ENCODE results near the gene PSMF1.
"Not testable (repeated sequence)": the region's sequence is repeated elsewhere in the genome, so short reads cannot be mapped to it uniquely, and the experiment has no call there.

Gene PSMF1

DNA sequence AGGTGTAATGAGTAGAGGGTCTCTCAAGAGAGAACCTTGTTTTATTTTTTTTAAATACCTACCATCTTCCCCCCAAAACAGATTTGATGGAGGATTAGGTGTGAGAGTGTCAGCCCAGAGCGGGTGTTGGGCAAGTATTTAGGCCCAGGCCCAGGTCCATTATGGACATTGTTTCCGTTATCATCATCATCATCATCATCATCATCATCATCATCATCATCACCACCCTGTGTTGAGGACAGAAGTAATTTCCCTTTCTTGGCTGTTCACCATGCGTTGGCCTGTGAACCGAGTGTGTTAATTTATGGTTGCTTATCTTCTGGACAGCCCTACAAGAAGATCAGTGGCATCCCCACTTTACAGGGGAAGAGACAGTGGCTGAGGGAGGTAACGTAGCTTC lies 28.6 kb downstream of the PSMF1 start:
- H3K36me3 ChIP-seq (ENCODE audit: control insufficient read depth in 1 of 2, insufficient read depth in 2 of 2, low read length in 2 of 2), result peaks cover 31 to 34% of the 10 kb centered on the region in 2 donors
- H3K9me3 ChIP-seq (ENCODE audit: control insufficient read depth in 1 of 2, low read length in 2 of 2), result no peaks in the 10 kb centered on the region
- no peak overlapping the region for H3K4me3 ChIP-seq (ENCODE audit: low read depth in 1 of 2, low read length in 2 of 2)
- H3K27me3 ChIP-seq (ENCODE audit: low read depth, low read length), result no peaks in the 10 kb centered on the region
- no peaks in the 10 kb centered on the region for H3K4me1 ChIP-seq (ENCODE audit: control insufficient read depth in 1 of 2, insufficient read depth in 2 of 2, low read length in 2 of 2)
- no peak overlapping the region for H3K27ac ChIP-seq (ENCODE audit: low read length)

DNA sequence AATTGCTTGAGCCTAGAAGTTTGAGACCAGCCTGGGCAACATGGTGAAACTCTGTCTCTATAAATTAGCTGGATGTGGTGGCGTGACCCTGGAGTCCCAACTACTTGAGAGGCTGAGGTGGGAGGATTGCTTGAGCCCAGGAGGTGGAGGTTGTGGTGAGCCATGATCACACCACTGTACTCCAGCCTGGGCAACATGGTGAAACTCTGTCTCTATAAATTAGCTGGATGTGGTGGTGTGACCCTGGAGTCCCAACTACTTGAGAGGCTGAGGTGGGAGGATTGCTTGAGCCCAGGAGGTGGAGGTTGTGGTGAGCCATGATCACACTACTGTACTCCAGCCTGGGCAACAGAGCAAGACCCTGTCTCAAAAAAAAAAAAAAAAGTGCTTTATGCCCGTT lies 31.4 kb downstream of the PSMF1 start:
- H3K9me3 ChIP-seq (ENCODE audit: control insufficient read depth in 1 of 2, low read length in 2 of 2); H3K4me3 ChIP-seq (ENCODE audit: low read depth in 1 of 2, low read length in 2 of 2): not testable (repeated sequence)

DNA sequence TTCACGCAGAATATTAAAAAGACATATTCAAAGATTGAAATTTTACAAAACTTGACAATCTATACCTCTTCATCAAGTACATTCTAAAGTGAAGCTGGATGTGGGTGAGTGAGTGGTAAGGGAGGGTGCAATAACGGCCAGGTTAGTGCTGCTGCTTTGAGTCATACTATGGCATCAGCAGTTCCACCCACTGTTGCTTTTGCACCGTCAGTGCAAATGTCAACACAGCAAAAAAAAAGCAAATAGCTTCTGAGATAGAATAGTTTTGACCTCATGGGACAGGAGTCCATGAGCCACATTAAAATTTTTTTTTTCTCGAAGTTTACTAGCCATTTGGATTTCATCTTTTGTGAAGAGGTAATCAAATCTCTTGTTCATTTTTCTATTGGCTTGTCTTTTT lies 31.8 kb downstream of the PSMF1 start:
- H3K36me3 ChIP-seq (ENCODE audit: control insufficient read depth in 1 of 2, insufficient read depth in 2 of 2, low read length in 2 of 2), result peaks cover 49 to 51% of the 10 kb centered on the region in 2 donors
- no peaks in the 10 kb centered on the region for H3K4me1 ChIP-seq (ENCODE audit: control insufficient read depth in 1 of 2, insufficient read depth in 2 of 2, low read length in 2 of 2)
- no peaks in the 10 kb centered on the region for H3K9me3 ChIP-seq (ENCODE audit: control insufficient read depth in 1 of 2, low read length in 2 of 2)
- H3K4me3 ChIP-seq (ENCODE audit: low read depth in 1 of 2, low read length in 2 of 2), result no peak overlapping the region
- no peak overlapping the region for H3K27ac ChIP-seq (ENCODE audit: low read length)
- no peaks in the 10 kb centered on the region for H3K27me3 ChIP-seq (ENCODE audit: low read depth, low read length)

More for the DNA sequence above, 31.4 kb downstream of the PSMF1 start:
- H3K36me3 ChIP-seq (ENCODE audit: control insufficient read depth in 1 of 2, insufficient read depth in 2 of 2, low read length in 2 of 2), result peaks cover 47 to 49% of the 10 kb centered on the region in 2 donors
- H3K27me3 ChIP-seq (ENCODE audit: low read depth, low read length); H3K4me1 ChIP-seq (ENCODE audit: control insufficient read depth in 1 of 2, insufficient read depth in 2 of 2, low read length in 2 of 2); H3K27ac ChIP-seq (ENCODE audit: low read length): not testable (repeated sequence)

DNA sequence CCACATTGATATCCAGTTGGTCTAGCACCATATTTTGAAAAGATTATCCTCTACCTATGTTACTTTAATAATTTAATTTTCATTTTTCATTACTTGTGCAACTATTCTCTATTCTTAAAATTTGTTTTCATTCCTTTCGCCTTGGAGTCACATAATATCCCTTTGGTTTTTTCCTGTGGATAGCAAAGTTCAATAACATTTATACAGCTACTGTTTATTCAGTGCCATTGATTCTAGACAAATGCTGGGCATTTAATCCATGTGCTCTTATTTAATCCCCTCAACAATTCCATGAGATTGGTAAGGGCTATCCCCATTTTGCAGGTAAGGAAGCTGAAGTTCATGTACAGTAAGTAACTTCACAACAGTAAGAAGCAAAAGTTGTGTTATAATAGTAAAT lies 32.6 kb downstream of the PSMF1 start:
- Histone ChIP-seq H3K27ac (ENCODE audit: low read length) (no peak overlapping the region), H3K9me3 (ENCODE audit: control insufficient read depth in 1 of 2, low read length in 2 of 2) (no peaks in the 10 kb centered on the region), H3K4me3 (ENCODE audit: low read depth in 1 of 2, low read length in 2 of 2) (no peak overlapping the region), H3K36me3 (ENCODE audit: control insufficient read depth in 1 of 2, insufficient read depth in 2 of 2, low read length in 2 of 2) (peaks cover 46 to 57% of the 10 kb centered on the region in 2 donors), H3K4me1 (ENCODE audit: control insufficient read depth in 1 of 2, insufficient read depth in 2 of 2, low read length in 2 of 2) (no peaks in the 10 kb centered on the region), H3K27me3 (ENCODE audit: low read depth, low read length) (no peaks in the 10 kb centered on the region)

DNA sequence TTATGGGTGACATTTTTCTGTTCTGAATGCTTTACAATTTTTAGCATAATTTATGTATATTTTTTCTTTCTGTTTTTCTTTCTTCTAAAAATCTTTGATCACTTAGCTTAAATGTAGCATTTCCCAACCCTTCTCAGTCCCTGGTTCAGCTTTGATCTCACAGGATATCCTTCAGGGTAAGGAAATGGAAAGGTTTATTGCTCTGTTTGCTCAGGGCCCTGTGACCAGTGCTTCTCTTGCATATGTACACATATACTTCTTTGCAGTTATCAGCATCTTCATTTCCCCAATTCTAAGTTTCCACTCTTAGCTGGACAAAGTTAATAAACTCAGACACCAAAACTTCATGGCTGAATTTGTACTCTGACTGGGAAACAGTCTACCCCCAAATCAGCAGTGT lies 35.8 kb downstream of the PSMF1 start:
- Histone ChIP-seq H3K36me3 (ENCODE audit: control insufficient read depth in 1 of 2, insufficient read depth in 2 of 2, low read length in 2 of 2) (peaks cover 37 to 46% of the 10 kb centered on the region in 2 donors), H3K27me3 (ENCODE audit: low read depth, low read length) (no peaks in the 10 kb centered on the region), H3K4me1 (ENCODE audit: control insufficient read depth in 1 of 2, insufficient read depth in 2 of 2, low read length in 2 of 2) (no peaks in the 10 kb centered on the region), H3K9me3 (ENCODE audit: control insufficient read depth in 1 of 2, low read length in 2 of 2) (no peaks in the 10 kb centered on the region), H3K27ac (ENCODE audit: low read length) (no peak overlapping the region), H3K4me3 (ENCODE audit: low read depth in 1 of 2, low read length in 2 of 2) (no peak overlapping the region)

DNA sequence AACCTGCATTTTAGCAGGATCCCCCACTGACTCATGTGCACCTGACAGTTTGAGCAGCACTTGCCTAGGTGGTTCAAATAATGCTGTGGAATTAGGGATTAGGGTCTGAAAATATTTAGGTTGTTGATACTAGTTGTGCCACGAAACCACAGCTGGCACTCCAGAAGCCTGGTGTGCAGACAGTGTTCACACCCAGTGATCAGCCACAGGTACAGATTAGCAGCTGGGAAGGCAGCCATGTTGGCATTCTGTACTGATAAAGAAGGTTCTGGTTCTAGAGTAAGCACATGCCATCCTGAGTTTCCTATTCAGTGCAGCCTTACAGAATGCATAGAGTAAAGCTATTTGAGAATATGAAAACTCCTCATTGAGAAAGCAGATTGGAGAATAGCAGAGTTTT lies 36.3 kb downstream of the PSMF1 start:
- Histone ChIP-seq H3K9me3 (ENCODE audit: control insufficient read depth in 1 of 2, low read length in 2 of 2) (no peaks in the 10 kb centered on the region), H3K4me1 (ENCODE audit: control insufficient read depth in 1 of 2, insufficient read depth in 2 of 2, low read length in 2 of 2) (no peaks in the 10 kb centered on the region), H3K4me3 (ENCODE audit: low read depth in 1 of 2, low read length in 2 of 2) (no peak overlapping the region), H3K27me3 (ENCODE audit: low read depth, low read length) (no peaks in the 10 kb centered on the region), H3K27ac (ENCODE audit: low read length) (no peak overlapping the region), H3K36me3 (ENCODE audit: control insufficient read depth in 1 of 2, insufficient read depth in 2 of 2, low read length in 2 of 2) (peaks cover 37 to 46% of the 10 kb centered on the region in 2 donors)

DNA sequence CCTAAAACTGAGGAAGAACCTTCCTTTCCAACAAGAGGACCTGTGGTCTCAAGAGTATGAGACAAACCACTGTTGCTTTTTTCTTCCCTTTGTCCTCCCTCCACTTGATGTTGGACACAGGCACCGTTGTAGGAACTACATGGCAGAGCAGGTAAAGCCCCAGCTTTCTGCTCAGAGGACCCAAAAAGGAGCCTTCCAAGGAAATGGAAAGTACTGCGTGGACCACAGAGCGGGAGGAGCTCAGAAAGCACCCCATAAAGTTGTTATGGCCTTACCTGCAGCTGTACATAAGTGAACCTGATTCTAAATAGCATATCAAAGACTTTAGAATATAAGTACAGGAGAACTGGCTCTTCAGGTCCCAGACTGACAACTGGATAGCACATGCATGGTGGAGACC lies 36.9 kb downstream of the PSMF1 start:
- Histone ChIP-seq H3K36me3 (ENCODE audit: control insufficient read depth in 1 of 2, insufficient read depth in 2 of 2, low read length in 2 of 2) (peaks cover 38 to 46% of the 10 kb centered on the region in 2 donors), H3K27me3 (ENCODE audit: low read depth, low read length) (no peaks in the 10 kb centered on the region), H3K27ac (ENCODE audit: low read length) (no peak overlapping the region), H3K4me1 (ENCODE audit: control insufficient read depth in 1 of 2, insufficient read depth in 2 of 2, low read length in 2 of 2) (no peaks in the 10 kb centered on the region), H3K9me3 (ENCODE audit: control insufficient read depth in 1 of 2, low read length in 2 of 2) (no peaks in the 10 kb centered on the region), H3K4me3 (ENCODE audit: low read depth in 1 of 2, low read length in 2 of 2) (no peak overlapping the region)

DNA sequence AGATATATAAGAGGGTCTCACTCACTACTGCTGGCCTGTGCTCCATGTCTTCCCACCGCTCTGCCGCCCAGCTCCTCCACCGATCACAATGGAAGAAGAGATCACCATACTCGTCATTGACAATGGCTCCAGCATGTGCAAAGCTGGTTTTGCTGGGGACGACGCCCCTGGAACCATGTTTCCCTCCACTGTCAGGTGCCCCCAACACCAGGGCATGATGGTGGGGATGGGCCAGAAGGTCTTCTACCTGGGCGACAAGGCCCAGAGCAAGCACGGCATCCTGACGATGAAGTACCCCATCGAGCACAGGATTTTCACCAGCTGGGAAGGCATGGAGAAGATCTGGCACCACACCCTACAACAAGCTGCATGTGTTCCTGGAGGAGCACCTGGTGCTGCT lies 42.1 kb downstream of the PSMF1 start:
- Histone ChIP-seq H3K4me1 (ENCODE audit: control insufficient read depth in 1 of 2, insufficient read depth in 2 of 2, low read length in 2 of 2) (no peaks in the 10 kb centered on the region), H3K36me3 (ENCODE audit: control insufficient read depth in 1 of 2, insufficient read depth in 2 of 2, low read length in 2 of 2) (peaks cover 36 to 60% of the 10 kb centered on the region in 2 donors), H3K4me3 (ENCODE audit: low read depth in 1 of 2, low read length in 2 of 2) (no peak overlapping the region), H3K9me3 (ENCODE audit: control insufficient read depth in 1 of 2, low read length in 2 of 2) (no peaks in the 10 kb centered on the region), H3K27ac (ENCODE audit: low read length) (no peak overlapping the region), H3K27me3 (ENCODE audit: low read depth, low read length) (no peaks in the 10 kb centered on the region)

DNA sequence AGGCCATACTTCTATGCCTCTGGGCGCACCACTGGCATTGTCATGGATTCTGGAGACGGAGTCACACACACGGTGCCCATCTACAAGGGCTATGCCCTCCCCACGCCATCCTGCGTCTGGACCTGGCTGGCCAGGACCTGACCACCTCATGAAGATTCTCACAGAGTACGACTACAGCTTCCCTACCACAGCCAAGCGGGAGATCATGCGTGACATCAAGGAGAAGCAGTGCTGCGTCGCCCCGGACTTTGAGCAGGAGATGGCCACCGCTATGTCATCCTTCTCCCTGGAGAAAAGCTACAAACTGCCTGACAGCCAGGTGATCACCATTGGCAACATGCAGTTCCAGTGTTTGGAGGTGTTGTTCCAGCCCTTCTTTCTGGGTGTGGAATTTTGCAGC lies 42.6 kb downstream of the PSMF1 start:
- Histone ChIP-seq H3K27me3 (ENCODE audit: low read depth, low read length) (no peaks in the 10 kb centered on the region), H3K4me3 (ENCODE audit: low read depth in 1 of 2, low read length in 2 of 2) (no peak overlapping the region), H3K4me1 (ENCODE audit: control insufficient read depth in 1 of 2, insufficient read depth in 2 of 2, low read length in 2 of 2) (no peaks in the 10 kb centered on the region), H3K36me3 (ENCODE audit: control insufficient read depth in 1 of 2, insufficient read depth in 2 of 2, low read length in 2 of 2) (peaks cover 41 to 60% of the 10 kb centered on the region in 2 donors), H3K27ac (ENCODE audit: low read length) (no peak overlapping the region), H3K9me3 (ENCODE audit: control insufficient read depth in 1 of 2, low read length in 2 of 2) (no peaks in the 10 kb centered on the region)

DNA sequence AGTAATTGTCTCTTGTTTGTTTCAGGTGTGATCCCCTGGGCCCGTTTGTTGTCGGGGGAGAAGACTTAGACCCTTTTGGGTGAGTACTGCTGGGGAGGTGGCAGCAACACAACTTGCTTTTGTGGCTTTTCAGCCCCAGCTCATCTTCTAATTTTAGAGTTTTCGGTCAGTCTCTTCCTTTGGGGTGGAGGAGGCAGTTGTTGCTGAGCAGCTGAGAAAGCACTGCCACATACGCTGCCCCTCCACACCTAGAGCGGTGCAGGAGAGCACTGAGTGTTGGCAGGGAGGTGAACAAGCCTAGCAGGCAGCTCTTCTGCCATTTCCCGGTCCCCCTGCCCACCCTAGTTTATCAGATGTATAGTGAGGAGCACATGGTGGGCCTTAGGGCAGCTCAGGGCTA lies 44.7 kb downstream of the PSMF1 start:
- Histone ChIP-seq H3K27ac (ENCODE audit: low read length) (no peak overlapping the region), H3K4me3 (ENCODE audit: low read depth in 1 of 2, low read length in 2 of 2) (no peak overlapping the region), H3K9me3 (ENCODE audit: control insufficient read depth in 1 of 2, low read length in 2 of 2) (no peaks in the 10 kb centered on the region), H3K27me3 (ENCODE audit: low read depth, low read length) (no peaks in the 10 kb centered on the region), H3K36me3 (ENCODE audit: control insufficient read depth in 1 of 2, insufficient read depth in 2 of 2, low read length in 2 of 2) (peaks cover 61 to 73% of the 10 kb centered on the region in 2 donors), H3K4me1 (ENCODE audit: control insufficient read depth in 1 of 2, insufficient read depth in 2 of 2, low read length in 2 of 2) (no peaks in the 10 kb centered on the region)

DNA sequence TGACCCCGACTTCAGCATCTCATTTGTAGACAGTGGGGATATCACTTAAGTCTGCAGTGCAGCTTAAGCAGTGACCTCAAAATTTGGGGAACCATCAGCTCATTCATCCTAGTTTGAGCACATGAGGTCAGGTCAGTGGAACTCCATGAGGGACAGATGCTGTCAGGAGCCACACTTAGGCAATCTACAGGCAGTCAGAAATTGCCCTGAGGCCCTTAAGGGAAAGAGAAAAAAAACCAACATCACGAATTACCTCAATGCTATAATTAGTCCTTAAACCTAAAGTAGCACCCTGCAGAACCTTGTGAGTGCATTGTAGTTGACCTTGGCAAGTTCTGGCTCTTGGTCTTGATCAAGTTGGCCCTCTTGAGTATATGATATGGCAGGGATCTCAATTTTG lies 45.3 kb downstream of the PSMF1 start:
- Histone ChIP-seq H3K27me3 (ENCODE audit: low read depth, low read length) (no peaks in the 10 kb centered on the region), H3K4me1 (ENCODE audit: control insufficient read depth in 1 of 2, insufficient read depth in 2 of 2, low read length in 2 of 2) (no peaks in the 10 kb centered on the region), H3K27ac (ENCODE audit: low read length) (no peak overlapping the region), H3K36me3 (ENCODE audit: control insufficient read depth in 1 of 2, insufficient read depth in 2 of 2, low read length in 2 of 2) (peaks cover 63 to 75% of the 10 kb centered on the region in 2 donors), H3K4me3 (ENCODE audit: low read depth in 1 of 2, low read length in 2 of 2) (no peak overlapping the region), H3K9me3 (ENCODE audit: control insufficient read depth in 1 of 2, low read length in 2 of 2) (no peaks in the 10 kb centered on the region)

DNA sequence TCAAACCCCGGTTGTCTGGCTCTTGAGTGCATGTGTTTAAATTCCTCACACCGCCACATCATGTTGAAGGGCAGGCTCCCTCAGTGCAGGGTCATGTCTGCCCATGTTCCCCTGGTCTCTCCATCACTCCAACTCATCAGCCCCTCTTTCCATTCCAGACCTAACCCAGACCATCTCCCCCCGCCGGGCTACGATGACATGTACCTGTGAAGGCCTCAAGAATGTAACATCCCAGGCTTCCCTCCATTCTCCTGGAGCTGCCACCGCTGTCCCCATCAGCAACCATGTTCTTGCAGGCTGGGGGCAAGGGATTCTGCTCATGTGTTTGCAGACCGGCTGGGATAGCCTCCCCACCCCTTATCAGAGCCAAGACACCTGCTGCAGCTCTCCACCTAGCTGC lies 46.5 kb downstream of the PSMF1 start:
- Histone ChIP-seq H3K27ac (ENCODE audit: low read length) (no peak overlapping the region), H3K9me3 (ENCODE audit: control insufficient read depth in 1 of 2, low read length in 2 of 2) (no peaks in the 10 kb centered on the region), H3K4me1 (ENCODE audit: control insufficient read depth in 1 of 2, insufficient read depth in 2 of 2, low read length in 2 of 2) (no peaks in the 10 kb centered on the region), H3K36me3 (ENCODE audit: control insufficient read depth in 1 of 2, insufficient read depth in 2 of 2, low read length in 2 of 2) (peaks cover 74 to 87% of the 10 kb centered on the region in 2 donors), H3K27me3 (ENCODE audit: low read depth, low read length) (no peaks in the 10 kb centered on the region), H3K4me3 (ENCODE audit: low read depth in 1 of 2, low read length in 2 of 2) (no peak overlapping the region)
